HL-60/S4 treated with retinoic acid at 250 ng/mL for 4 days and 3 days (cell line): Measurements from ENCODE around the gene RCN1.
"Not testable (repeated sequence)": the region's sequence is repeated elsewhere in the genome, so short reads cannot be mapped to it uniquely, and the experiment has no call there.

ENCODE experiments used
- in situ Hi-C: fragments of 300-500 bp; cut with MboI; formaldehyde crosslinking; loops from 2 replicates; pipeline ENCODE4 v1.7.0; 2022; ENCODE audit warnings: low sequenced_read_pairs

RCN1 gene

GRCh38 chr11:32073644-32074026, 17.2 kb upstream of the RCN1 start:
- in situ Hi-C loops: no loop called here

DNA sequence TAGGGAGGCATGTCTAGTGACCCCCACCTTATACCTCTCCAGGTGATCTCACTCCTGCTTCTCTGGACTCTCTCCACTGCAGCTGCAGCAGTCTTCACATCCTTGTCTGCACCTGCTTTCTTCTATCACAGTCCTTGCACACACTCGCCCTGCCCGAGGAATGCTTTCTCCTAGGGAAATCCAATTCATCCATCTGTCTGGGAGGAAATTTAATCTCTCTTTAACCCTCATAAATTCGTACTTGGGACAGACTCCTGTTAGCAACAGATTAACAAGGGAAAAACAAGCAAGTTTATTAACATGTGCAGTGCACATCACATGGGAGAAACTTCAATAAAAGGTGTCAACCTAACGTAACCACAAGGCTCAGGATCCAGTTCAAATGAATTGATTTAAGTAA, 11.3 kb upstream of the RCN1 start:
- in situ Hi-C loops: no loop called here

DNA sequence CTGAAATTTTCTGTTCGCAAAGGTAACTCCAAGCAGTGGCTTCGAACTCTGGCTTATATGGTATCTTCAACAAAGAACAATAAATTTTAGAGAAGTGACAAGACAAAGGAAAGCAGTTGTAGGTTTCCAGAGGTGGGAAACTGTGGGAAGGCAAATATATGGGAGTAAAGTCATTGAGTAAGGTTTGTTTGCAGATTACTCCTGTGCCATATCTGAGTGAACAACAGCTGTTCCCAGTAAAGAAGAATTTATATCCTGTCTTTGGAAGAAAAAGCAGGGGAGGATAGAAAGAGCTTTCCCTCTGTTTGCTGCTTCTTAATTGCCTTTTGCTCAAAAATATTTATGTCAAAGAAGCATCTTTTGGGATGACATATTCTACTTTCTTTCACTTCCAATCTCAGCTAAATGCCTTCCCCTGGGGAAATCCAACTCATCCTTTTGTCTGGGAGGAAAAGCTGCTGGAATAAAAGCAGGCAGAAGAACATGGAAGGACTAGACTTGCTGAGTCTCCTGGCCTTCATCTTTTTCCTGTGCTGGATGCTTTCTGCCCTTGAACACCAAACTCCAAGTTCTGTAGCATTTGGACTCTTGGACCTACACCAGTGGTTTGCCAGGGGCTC, 10.4 kb upstream of the RCN1 start:
- in situ Hi-C loops: no loop called here

- in situ Hi-C loops: no loop called here
Observed at GRCh38 chr11:32081129-32081641, 9.7 kb upstream of the RCN1 start.

DNA sequence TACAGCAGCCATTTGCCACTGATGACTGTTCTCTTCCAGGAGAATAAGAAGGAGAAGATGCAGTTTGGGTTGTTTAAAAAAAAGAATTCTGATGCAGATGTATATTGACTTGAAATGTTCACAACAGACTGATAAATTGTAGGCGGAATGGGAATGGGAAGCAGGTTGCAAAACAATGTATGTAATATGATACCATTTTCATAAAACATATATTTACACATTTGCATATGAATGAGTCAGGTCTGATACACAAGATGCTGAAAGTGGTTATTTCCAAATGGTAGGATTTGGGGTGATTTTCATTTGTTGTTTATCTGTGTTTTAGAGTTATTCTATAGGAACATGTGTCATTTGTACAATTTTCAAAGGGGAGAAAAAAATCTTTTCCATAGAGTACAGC, 9.0 kb upstream of the RCN1 start:
- in situ Hi-C loops: no loop called here

- in situ Hi-C loops: no loop called here
Observed at GRCh38 chr11:32082346-32082986, 8.4 kb upstream of the RCN1 start.

GRCh38 chr11:32087597-32087996, 3.3 kb upstream of the RCN1 start:
- in situ Hi-C loops: no loop called here

DNA sequence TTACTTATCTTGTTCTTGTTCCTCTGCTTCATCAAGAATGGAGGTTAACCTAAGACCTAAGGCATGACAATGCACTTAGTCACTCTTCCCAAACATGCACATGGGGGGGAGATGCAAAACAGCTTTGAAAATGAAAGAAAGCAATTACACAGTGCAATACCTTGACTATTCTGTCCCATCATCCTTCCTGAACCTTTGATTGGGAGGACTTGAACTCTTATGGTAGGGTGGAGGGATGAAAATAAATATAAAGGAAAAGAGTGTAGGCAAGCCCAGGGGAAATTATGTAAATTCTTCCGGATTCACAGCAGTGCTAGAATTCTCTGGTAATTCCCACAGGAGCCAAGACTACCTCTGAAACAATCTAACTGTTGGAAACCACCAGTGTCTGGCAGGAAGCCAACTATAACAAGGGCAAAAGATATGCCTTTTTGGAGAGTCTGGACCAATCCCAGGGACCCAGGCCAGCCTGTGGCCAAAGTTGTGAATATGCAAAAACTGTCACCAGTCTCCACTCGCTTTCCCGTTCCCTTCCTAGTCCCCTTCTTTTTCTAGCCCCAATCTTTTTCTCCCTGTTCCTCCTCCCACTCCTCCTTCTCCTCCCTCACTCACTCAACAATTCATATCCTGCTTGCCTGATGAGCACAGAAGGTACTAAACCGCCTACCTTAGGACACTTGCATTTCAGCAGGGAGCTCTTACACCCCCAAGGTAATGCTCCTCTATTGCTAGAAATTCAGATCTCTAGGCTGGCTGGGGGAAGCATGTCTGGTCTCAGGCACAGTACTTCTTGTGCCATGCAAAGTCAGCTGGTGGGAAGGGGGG, 2.5 kb upstream of the RCN1 start:
- in situ Hi-C loops: no loop called here

GRCh38 chr11:32092581-32093170, 1.8 kb downstream of the RCN1 start:
- in situ Hi-C loops: no loop called here

GRCh38 chr11:32094923-32095322, 4.0 kb downstream of the RCN1 start:
- in situ Hi-C loops: no loop called here

GRCh38 chr11:32098142-32098903, 7.4 kb downstream of the RCN1 start:
- in situ Hi-C loops: no loop called here

- in situ Hi-C loops: no loop called here
Observed at GRCh38 chr11:32099516-32099915, 8.6 kb downstream of the RCN1 start.

GRCh38 chr11:32100495-32100894, 9.6 kb downstream of the RCN1 start:
- in situ Hi-C loops: no loop called here

DNA sequence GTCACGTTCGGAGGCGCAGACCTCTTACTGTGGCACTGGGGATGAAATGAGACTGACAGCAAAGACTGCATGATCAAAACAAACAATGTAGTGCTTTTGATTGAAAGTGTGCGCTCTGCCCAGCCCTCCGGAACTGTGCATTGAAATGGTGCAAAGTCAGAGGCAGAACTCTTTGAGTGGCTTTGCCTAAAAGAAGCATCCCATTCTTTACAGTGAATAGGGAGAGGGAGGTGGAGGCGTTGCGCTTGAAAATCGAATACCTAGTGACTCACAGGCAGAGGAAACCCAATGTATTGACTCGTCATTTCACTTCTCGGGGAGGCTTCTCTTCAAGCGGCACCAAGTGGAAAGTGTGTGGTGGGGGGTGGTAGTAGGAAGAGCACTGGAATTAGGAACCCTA, 10.9 kb downstream of the RCN1 start:
- in situ Hi-C loops: no loop called here

- in situ Hi-C loops: not testable (repeated sequence)
Observed at GRCh38 chr11:32103121-32103719, 12.3 kb downstream of the RCN1 start.

GRCh38 chr11:32103941-32104340, 13.1 kb downstream of the RCN1 start:
- in situ Hi-C loops: no loop called here

DNA sequence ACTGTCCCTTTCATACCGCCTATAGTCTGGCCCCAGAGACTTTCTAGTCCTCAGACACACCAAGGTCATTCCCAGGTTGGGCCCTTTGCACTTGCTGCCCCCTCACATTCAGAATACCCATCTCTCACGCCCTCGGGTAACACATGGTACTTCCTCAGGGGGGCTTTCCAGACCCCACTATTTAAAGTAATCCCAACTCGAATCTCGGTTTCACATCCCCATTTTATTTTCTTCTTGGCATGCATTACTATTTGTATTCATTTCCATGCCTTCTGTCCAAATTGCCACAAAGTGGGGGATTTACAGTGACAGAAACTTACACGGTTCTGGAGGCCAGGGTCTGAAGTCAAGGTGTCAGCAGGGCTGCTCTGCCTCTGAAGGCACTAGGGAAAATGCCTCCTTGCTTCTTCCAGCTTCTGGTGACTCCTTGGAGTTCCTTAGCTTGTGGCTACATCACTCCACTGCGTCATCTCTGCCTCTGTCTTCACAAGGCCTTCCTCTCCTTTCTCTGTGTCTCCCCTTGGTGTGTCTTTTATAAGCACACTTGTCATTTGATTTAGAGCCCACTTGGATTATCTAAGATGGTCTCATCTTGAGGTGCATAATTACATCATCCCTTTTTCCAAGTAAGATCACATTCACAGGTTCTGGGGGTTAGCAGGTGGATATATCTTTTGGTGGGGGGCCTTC, 15.1 kb downstream of the RCN1 start:
- in situ Hi-C loops: no loop called here

- in situ Hi-C loops: no loop called here
Observed at GRCh38 chr11:32107647-32108046, 16.8 kb downstream of the RCN1 start.

GRCh38 chr11:32108576-32108975, 17.7 kb downstream of the RCN1 start:
- in situ Hi-C loops: no loop called here

GRCh38 chr11:32109138-32109537, 18.3 kb downstream of the RCN1 start:
- in situ Hi-C loops: no loop called here
